Measurements from ENCODE around the gene ENTPD3.
A peak's percentile ranks its signal among the peaks of the same experiment; 100 is the strongest.

ENTPD3 gene, protein sequence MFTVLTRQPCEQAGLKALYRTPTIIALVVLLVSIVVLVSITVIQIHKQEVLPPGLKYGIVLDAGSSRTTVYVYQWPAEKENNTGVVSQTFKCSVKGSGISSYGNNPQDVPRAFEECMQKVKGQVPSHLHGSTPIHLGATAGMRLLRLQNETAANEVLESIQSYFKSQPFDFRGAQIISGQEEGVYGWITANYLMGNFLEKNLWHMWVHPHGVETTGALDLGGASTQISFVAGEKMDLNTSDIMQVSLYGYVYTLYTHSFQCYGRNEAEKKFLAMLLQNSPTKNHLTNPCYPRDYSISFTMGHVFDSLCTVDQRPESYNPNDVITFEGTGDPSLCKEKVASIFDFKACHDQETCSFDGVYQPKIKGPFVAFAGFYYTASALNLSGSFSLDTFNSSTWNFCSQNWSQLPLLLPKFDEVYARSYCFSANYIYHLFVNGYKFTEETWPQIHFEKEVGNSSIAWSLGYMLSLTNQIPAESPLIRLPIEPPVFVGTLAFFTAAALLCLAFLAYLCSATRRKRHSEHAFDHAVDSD

DNA sequence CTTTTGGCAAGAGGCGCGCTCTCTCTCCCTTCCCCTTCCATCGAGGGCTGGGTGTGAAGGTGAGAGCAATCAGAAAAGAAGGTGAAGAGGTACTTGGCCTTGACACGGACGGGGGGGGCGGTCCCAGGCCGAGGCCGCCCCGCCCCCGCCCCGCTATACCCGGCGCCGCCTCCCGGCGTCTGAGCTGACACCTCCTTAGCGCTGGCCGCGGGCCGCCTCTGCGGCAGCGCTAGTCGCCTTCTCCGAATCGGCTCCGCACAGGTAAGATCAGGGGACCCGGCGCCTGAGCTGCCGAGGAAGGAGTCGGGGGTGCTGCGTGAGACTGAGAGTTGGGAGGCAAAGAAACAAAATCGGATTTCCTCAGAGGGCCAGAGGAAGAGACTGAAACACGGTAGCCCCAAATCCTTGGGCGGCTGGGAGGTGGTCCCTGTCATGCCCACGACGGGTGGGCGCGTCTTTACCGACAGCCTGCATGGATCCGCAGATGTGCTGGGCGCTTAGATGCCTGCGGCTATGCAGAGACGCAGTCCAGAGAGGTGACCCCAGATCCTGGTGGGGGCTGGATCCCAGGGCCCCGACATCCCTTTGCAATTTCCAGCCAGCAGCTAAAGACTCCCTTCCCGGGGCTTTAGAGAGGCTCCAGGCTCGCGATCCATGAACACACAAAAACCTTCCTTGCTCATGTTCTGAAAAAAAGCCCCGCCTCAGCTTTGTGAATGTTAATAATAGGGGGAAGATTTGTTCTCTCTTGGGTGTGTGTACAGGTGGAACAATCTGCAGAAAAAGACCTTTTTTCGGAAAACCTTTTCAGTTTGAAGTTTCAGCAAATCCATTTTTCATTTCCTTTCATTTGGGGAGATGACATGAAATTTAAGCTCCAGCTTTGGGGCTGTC is at the start of gene ENTPD3:
Gene ENTPD3 (plus strand): TSS at position 184 of the 894 bp plus-strand sequence. CDS start 874 bp downstream, outside the sequence.
- peak; percentile 40 for DNase-seq (ENCODE audit: low read depth, low spot score)
- Histone ChIP-seq H3K4me1 (ENCODE audit: insufficient read depth, insufficient read length) (no peaks in the 10 kb centered on the region), H3K4me3 (ENCODE audit: insufficient read length, low read depth) (peak within 1 kb of the TSS; percentile 53), H3K27me3 (ENCODE audit: insufficient read depth, insufficient read length) (peaks cover 48% of the 10 kb centered on the region), H3K9me3 (ENCODE audit: insufficient read depth, low read length) (no peaks in the 10 kb centered on the region), H3K9ac (ENCODE audit: insufficient read length, low read depth) (peak within 1 kb of the TSS; percentile 57), H3K36me3 (ENCODE audit: insufficient read depth, insufficient read length, low read length) (no peaks in the 10 kb centered on the region)
- TF ChIP-seq SUZ12 (IDR thresholded peaks at IDR 0.05; ENCODE audit: extremely low read depth, insufficient read depth, insufficient read length) (peak; percentile 88), ZNF274 (IDR thresholded peaks at IDR 0.05; ENCODE audit: low read depth, low read length) (no peak), YY1 (IDR thresholded peaks at IDR 0.05; ENCODE audit: insufficient read depth, insufficient read length) (no peak)

DNA sequence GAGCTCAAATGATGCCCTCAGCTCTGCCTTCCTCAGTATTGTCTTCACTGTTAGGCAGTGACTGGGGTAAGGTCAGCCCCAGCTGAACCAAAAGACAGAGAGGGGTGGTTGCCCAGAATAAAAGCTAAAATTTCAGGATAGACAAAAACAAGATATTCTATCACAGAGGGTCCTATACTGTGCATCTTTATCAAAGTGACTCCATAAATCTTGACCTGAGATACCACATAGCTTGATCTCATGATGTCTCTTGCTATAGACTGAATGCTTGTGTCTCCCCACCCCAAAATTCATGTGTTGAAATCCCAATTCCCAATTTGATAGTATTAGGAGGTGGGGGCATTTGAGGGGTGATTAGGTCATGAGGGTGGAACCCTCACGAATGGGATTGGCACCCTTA is 47.1 kb upstream of the ENTPD3 start:
- TF ChIP-seq YY1 (IDR thresholded peaks at IDR 0.05; ENCODE audit: insufficient read depth, insufficient read length) (no peak), ZNF274 (IDR thresholded peaks at IDR 0.05; ENCODE audit: low read depth, low read length) (no peak), SUZ12 (IDR thresholded peaks at IDR 0.05; ENCODE audit: extremely low read depth, insufficient read depth, insufficient read length) (no peak)
- Histone ChIP-seq H3K4me1 (ENCODE audit: insufficient read depth, insufficient read length) (no peaks in the 10 kb centered on the region), H3K36me3 (ENCODE audit: insufficient read depth, insufficient read length, low read length) (no peaks in the 10 kb centered on the region), H3K9ac (ENCODE audit: insufficient read length, low read depth) (no peak overlapping the region), H3K27me3 (ENCODE audit: insufficient read depth, insufficient read length) (no peaks in the 10 kb centered on the region), H3K4me3 (ENCODE audit: insufficient read length, low read depth) (no peak overlapping the region), H3K9me3 (ENCODE audit: insufficient read depth, low read length) (no peaks in the 10 kb centered on the region)
- no peak for DNase-seq (ENCODE audit: low read depth, low spot score)

DNA sequence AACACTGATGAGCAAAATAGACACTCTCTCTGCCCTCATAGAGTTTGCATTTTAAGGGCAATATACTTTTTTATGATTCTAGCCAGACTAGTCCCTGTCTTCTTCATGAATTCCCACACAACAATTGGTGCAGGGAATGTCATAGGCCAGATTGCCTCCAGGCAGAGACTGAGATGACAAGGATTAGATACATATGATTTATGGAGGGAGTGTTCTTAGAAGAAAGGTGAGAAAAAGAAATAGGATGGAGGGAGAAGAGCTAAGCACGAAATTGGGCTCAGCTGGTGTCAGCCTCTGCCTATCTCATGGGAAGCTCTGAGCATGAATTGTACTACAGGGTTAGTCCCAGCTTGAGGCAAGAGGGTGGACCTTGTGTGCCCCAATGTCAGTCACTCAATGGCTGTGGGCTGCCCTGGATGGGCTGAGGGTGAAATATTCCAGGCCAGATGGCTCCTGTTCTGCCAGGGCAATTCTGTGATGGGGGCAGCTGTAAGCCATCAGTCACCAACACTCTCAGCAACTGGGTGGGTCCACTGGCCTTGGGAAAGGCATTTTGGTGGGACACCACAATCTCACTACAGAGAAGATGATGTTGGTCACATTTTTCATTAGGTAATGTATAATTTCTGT is 46.3 kb upstream of the ENTPD3 start:
- H3K9ac ChIP-seq (ENCODE audit: insufficient read length, low read depth) = no peak overlapping the region
- no peaks in the 10 kb centered on the region for H3K36me3 ChIP-seq (ENCODE audit: insufficient read depth, insufficient read length, low read length)
- no peaks in the 10 kb centered on the region for H3K4me1 ChIP-seq (ENCODE audit: insufficient read depth, insufficient read length)
- no peaks in the 10 kb centered on the region for H3K9me3 ChIP-seq (ENCODE audit: insufficient read depth, low read length)
- no peak overlapping the region for H3K4me3 ChIP-seq (ENCODE audit: insufficient read length, low read depth)
- no peak for DNase-seq (ENCODE audit: low read depth, low spot score)
- H3K27me3 ChIP-seq (ENCODE audit: insufficient read depth, insufficient read length) = no peaks in the 10 kb centered on the region
- no peak for TF ChIP-seq ZNF274 (IDR thresholded peaks at IDR 0.05; ENCODE audit: low read depth, low read length)
- TF ChIP-seq YY1 (IDR thresholded peaks at IDR 0.05; ENCODE audit: insufficient read depth, insufficient read length) = no peak
- no peak for TF ChIP-seq SUZ12 (IDR thresholded peaks at IDR 0.05; ENCODE audit: extremely low read depth, insufficient read depth, insufficient read length)

DNA sequence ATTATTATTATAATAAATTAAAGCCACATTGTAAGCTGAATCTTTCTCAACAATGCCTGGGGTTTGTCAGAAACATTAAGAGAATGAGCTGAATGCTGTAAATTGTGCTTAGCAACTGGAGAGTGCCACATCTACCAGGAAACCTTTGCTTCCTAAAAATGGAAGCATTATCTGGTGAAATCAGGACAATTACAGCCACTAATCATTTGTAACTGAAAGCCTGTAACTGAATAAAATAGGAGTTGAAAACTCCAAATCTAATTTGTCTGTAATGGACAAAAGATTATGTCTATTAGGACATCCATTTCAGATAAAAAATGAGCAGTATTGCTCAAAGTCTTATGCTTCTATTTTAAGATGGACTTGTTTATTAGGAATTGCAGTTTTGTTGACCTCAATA is 45.3 kb upstream of the ENTPD3 start:
- Histone ChIP-seq H3K9me3 (ENCODE audit: insufficient read depth, low read length) (no peaks in the 10 kb centered on the region), H3K27me3 (ENCODE audit: insufficient read depth, insufficient read length) (no peaks in the 10 kb centered on the region), H3K9ac (ENCODE audit: insufficient read length, low read depth) (no peak overlapping the region), H3K36me3 (ENCODE audit: insufficient read depth, insufficient read length, low read length) (no peaks in the 10 kb centered on the region), H3K4me3 (ENCODE audit: insufficient read length, low read depth) (no peak overlapping the region), H3K4me1 (ENCODE audit: insufficient read depth, insufficient read length) (no peaks in the 10 kb centered on the region)
- DNase-seq (ENCODE audit: low read depth, low spot score) = no peak
- TF ChIP-seq ZNF274 (IDR thresholded peaks at IDR 0.05; ENCODE audit: low read depth, low read length) (no peak), YY1 (IDR thresholded peaks at IDR 0.05; ENCODE audit: insufficient read depth, insufficient read length) (no peak), SUZ12 (IDR thresholded peaks at IDR 0.05; ENCODE audit: extremely low read depth, insufficient read depth, insufficient read length) (no peak)

DNA sequence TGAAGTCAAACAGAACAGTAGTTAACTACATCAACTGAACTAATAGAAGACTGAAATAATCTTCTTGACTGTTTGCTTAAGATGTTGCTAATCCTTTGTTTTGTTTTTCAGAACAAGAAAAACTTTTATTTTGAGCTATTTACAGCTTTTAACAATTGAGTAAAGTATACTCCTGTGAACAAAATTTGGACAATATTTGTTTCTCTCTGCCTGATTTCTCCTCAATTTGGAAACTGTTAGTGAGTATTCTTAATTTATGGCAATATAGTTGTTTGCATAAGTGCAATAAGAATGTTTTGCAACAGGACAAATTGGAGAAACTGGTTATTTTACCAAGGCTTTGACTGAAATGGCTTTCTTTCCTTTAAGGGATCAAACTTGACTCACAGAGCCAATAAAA is 36.5 kb upstream of the ENTPD3 start:
- no peak for TF ChIP-seq SUZ12 (IDR thresholded peaks at IDR 0.05; ENCODE audit: extremely low read depth, insufficient read depth, insufficient read length)
- TF ChIP-seq YY1 (IDR thresholded peaks at IDR 0.05; ENCODE audit: insufficient read depth, insufficient read length) = no peak
- no peak for TF ChIP-seq ZNF274 (IDR thresholded peaks at IDR 0.05; ENCODE audit: low read depth, low read length)
- DNase-seq (ENCODE audit: low read depth, low spot score) = no peak
- Histone ChIP-seq H3K36me3 (ENCODE audit: insufficient read depth, insufficient read length, low read length) (no peaks in the 10 kb centered on the region), H3K9me3 (ENCODE audit: insufficient read depth, low read length) (peaks cover 18% of the 10 kb centered on the region), H3K27me3 (ENCODE audit: insufficient read depth, insufficient read length) (no peaks in the 10 kb centered on the region), H3K9ac (ENCODE audit: insufficient read length, low read depth) (no peak overlapping the region), H3K4me3 (ENCODE audit: insufficient read length, low read depth) (no peak overlapping the region), H3K4me1 (ENCODE audit: insufficient read depth, insufficient read length) (no peaks in the 10 kb centered on the region)

DNA sequence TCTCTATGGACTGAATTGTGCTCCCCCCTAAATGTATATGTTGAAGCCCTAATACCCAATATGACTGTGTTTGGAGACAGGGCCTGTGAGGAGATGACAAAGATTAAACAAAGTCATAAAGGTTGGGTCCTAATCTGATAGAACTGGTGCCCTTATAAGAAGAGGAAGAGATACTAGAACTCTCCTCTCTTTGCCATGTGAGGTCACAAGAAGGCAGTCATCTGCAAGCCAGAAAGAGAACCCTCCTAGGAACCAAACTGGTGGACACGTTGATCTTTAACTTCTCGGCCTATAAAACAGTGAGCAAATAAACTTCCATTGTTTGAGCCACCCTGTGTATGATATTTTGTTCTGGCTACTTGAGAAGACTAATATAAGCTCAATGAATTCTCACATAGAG is 31.6 kb upstream of the ENTPD3 start:
- no peak for TF ChIP-seq ZNF274 (IDR thresholded peaks at IDR 0.05; ENCODE audit: low read depth, low read length)
- no peak for TF ChIP-seq YY1 (IDR thresholded peaks at IDR 0.05; ENCODE audit: insufficient read depth, insufficient read length)
- no peak for TF ChIP-seq SUZ12 (IDR thresholded peaks at IDR 0.05; ENCODE audit: extremely low read depth, insufficient read depth, insufficient read length)
- H3K36me3 ChIP-seq (ENCODE audit: insufficient read depth, insufficient read length, low read length) = no peaks in the 10 kb centered on the region

More for the DNA sequence above, 31.6 kb upstream of the ENTPD3 start:
- H3K4me1 ChIP-seq (ENCODE audit: insufficient read depth, insufficient read length) = no peaks in the 10 kb centered on the region
- no peak overlapping the region for H3K9ac ChIP-seq (ENCODE audit: insufficient read length, low read depth)
- H3K27me3 ChIP-seq (ENCODE audit: insufficient read depth, insufficient read length) = no peaks in the 10 kb centered on the region
- H3K4me3 ChIP-seq (ENCODE audit: insufficient read length, low read depth) = no peak overlapping the region
- DNase-seq (ENCODE audit: low read depth, low spot score) = no peak
- peaks cover 24% of the 10 kb centered on the region for H3K9me3 ChIP-seq (ENCODE audit: insufficient read depth, low read length)
